Measurements from ENCODE around the gene IL1F10.

Gene IL1F10

GRCh38 chr2:113085542-113085941 is 17.8 kb downstream of the IL1F10 start:
- no peak overlapping the region for H3K27ac ChIP-seq (replicated peaks)
- no peak for TF ChIP-seq CTCF (IDR thresholded peaks at IDR 0.05; ENCODE audit: insufficient read depth, low read length)
- TF ChIP-seq GABPA (IDR thresholded peaks at IDR 0.05; ENCODE audit: low read depth), result no peak
- no peak for TF ChIP-seq SPI1 (IDR thresholded peaks at IDR 0.05; ENCODE audit: borderline replicate concordance, low read depth)
- TF ChIP-seq REST (IDR thresholded peaks at IDR 0.05; ENCODE audit: insufficient replicate concordance, low read depth), result no peak
- TF ChIP-seq POLR2AphosphoS5 (IDR thresholded peaks at IDR 0.05; ENCODE audit: low read depth), result no peak
- no peak overlapping the region for H3K4me3 ChIP-seq (replicated peaks; ENCODE audit: insufficient read depth, low read length)
- DNase-seq (ENCODE audit: low read depth in 1 of 2, low spot score in 1 of 2), result no peak
- H3K27me3 ChIP-seq (ENCODE audit: insufficient read depth, poor library complexity, severe bottlenecking), result no peaks in the 10 kb centered on the region

DNA sequence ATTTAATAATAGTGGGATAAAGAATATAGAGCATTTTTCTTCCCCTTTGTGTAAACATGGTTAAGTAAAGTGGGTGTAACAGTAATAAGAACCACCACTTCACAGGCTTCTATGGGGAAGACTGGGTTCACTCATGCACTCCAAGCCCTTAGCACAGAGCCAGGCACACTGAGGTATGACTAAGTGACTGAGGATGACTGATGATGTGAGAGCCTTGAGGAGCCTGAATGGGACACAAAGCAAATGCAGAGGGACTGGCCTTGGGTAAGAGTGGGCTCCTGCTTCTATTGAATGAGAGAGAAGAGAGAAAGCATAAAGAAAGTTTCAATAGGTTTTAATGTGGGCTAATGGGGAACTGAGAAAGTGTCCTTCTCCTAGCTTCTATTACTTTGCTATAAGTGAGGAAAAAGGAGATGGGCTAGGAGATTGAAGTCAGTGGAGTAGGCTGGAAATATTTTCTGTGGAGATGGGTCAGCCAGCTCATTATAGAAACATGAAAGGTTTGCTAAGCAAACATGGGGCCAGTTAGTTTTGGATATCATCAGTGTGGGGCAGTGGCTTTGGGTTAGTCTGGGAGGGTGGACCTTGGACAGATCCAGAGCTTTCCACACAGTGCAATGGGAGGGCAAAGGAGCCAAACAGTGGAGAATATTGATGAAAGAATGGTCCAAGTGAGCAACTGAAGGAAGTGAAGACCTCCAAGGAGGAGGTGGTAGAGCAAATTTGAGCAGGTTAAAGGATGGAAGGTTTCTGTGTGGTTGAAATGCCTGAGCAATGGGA is 20.6 kb downstream of the IL1F10 start:
- no peaks in the 10 kb centered on the region for H3K27me3 ChIP-seq (ENCODE audit: insufficient read depth, poor library complexity, severe bottlenecking)
- no peak for TF ChIP-seq CTCF (IDR thresholded peaks at IDR 0.05; ENCODE audit: insufficient read depth, low read length)
- TF ChIP-seq REST (IDR thresholded peaks at IDR 0.05; ENCODE audit: insufficient replicate concordance, low read depth), result peak; percentile 16
- DNase-seq (ENCODE audit: low read depth in 1 of 2, low spot score in 1 of 2), result no peak
- no peak overlapping the region for H3K27ac ChIP-seq (replicated peaks)
- H3K4me3 ChIP-seq (replicated peaks; ENCODE audit: insufficient read depth, low read length), result no peak overlapping the region

- Histone ChIP-seq H3K27ac (replicated peaks) (no peak overlapping the region), H3K4me3 (replicated peaks; ENCODE audit: insufficient read depth, low read length) (no peak overlapping the region), H3K27me3 (ENCODE audit: insufficient read depth, poor library complexity, severe bottlenecking) (no peaks in the 10 kb centered on the region)
- DNase-seq (ENCODE audit: low read depth in 1 of 2, low spot score in 1 of 2), result peak; percentile 34 to 66
- TF ChIP-seq REST (IDR thresholded peaks at IDR 0.05; ENCODE audit: insufficient replicate concordance, low read depth) (no peak), SPI1 (IDR thresholded peaks at IDR 0.05; ENCODE audit: borderline replicate concordance, low read depth) (peak; percentile 74; the same call in 1 of the 2 replicates)
Observed at GRCh38 chr2:113089916-113090315, 22.1 kb downstream of the IL1F10 start.

Data from HL-60 (cell line).